GOT3 (cell line): Measurements from ENCODE around the gene IL7R.
"Not testable (repeated sequence)": the region's sequence is repeated elsewhere in the genome, so short reads cannot be mapped to it uniquely, and the experiment has no call there.

Source experiments
- DNase-seq: peaks from one replicate; lab custom pipeline; 2025; ENCODE audit warnings: mixed read lengths; lab: John Stamatoyannopoulos, UW

Gene IL7R

GRCh38 chr5:35877655-35878054 is 21.0 kb downstream of the IL7R start:
- DNase-seq, result no peak

- no peak for DNase-seq
These were observed 21.4 kb downstream of the IL7R start for GRCh38 chr5:35878079-35878478.

GRCh38 chr5:35879096-35879495 is 22.4 kb downstream of the IL7R start:
- no peak for DNase-seq

GRCh38 chr5:35879649-35880048 is 23.0 kb downstream of the IL7R start:
- DNase-seq, result no peak

- no peak for DNase-seq
These were observed 23.5 kb downstream of the IL7R start for GRCh38 chr5:35880156-35880555.

- DNase-seq, result no peak
These were observed 25.1 kb downstream of the IL7R start for GRCh38 chr5:35881758-35882157.

GRCh38 chr5:35884191-35884769 is 27.6 kb downstream of the IL7R start:
- DNase-seq, result no peak

GRCh38 chr5:35884773-35885172 is 28.1 kb downstream of the IL7R start:
- no peak for DNase-seq

- no peak for DNase-seq
These were observed 29.7 kb downstream of the IL7R start for GRCh38 chr5:35886381-35886780.

GRCh38 chr5:35887321-35888100 is 30.8 kb downstream of the IL7R start:
- DNase-seq, result no peak

GRCh38 chr5:35890021-35891020 is 33.6 kb downstream of the IL7R start:
- no peak for DNase-seq

GRCh38 chr5:35892799-35893198 is 36.1 kb downstream of the IL7R start:
- not testable (repeated sequence) for DNase-seq

- no peak for DNase-seq
These were observed 37.4 kb downstream of the IL7R start for GRCh38 chr5:35894131-35894530.

GRCh38 chr5:35898952-35899660 is 42.4 kb downstream of the IL7R start:
- DNase-seq, result no peak

- no peak for DNase-seq
These were observed 43.1 kb downstream of the IL7R start for GRCh38 chr5:35899800-35900199.

GRCh38 chr5:35900972-35901695 is 44.4 kb downstream of the IL7R start:
- no peak for DNase-seq

GRCh38 chr5:35902046-35902672 is 45.5 kb downstream of the IL7R start:
- DNase-seq, result no peak

GRCh38 chr5:35903631-35904203 is 47.0 kb downstream of the IL7R start:
- no peak for DNase-seq

GRCh38 chr5:35904443-35905132 is 47.9 kb downstream of the IL7R start:
- no peak for DNase-seq

- DNase-seq, result no peak
These were observed 51.5 kb downstream of the IL7R start for GRCh38 chr5:35908228-35908627.
